Central memory CD8-positive, alpha-beta T cell (primary cell): ENCODE results near the gene MICAL2.

Experiments used
- ATAC-seq: fragments of 150-1000 bp; cut with Tn5 transposase; replicated peaks from 2 replicates; pipeline ENCODE4 v1.10.0; 2022; ENCODE audit warnings: mild to moderate bottlenecking, moderate FRiP score, moderate number of reproducible peaks; ENCODE audit not compliant: poor library complexity, severe bottlenecking; ENCODE audit errors: extremely low read depth
- DNase-seq, 2 donors: peaks; one replicate each; pipeline ENCODE4 v3.0.0; 2021; ENCODE audit warnings: low spot score in 2 of 2
- H3K27ac Mint-ChIP-seq: one replicate; pipeline ENCODE4 v1.8.0; 2022; ENCODE audit warnings: low read depth, mild to moderate bottlenecking, moderate library complexity, mixed read lengths
- H3K27me3 Mint-ChIP-seq: one replicate; pipeline ENCODE4 v1.8.0; 2022; ENCODE audit warnings: mixed read lengths
- H3K36me3 Mint-ChIP-seq: one replicate; pipeline ENCODE4 v1.8.0; 2022; ENCODE audit warnings: mild to moderate bottlenecking, moderate library complexity, mixed read lengths; ENCODE audit not compliant: insufficient read depth
- H3K4me1 Mint-ChIP-seq: one replicate; pipeline ENCODE4 v1.8.0; 2022; ENCODE audit warnings: mixed read lengths
- H3K4me3 Mint-ChIP-seq: one replicate; pipeline ENCODE4 v1.8.0; 2022; ENCODE audit warnings: mild to moderate bottlenecking, moderate library complexity, mixed read lengths
- H3K9me3 Mint-ChIP-seq: one replicate; pipeline ENCODE4 v1.8.0; 2022; ENCODE audit warnings: mixed read lengths

Gene MICAL2

DNA sequence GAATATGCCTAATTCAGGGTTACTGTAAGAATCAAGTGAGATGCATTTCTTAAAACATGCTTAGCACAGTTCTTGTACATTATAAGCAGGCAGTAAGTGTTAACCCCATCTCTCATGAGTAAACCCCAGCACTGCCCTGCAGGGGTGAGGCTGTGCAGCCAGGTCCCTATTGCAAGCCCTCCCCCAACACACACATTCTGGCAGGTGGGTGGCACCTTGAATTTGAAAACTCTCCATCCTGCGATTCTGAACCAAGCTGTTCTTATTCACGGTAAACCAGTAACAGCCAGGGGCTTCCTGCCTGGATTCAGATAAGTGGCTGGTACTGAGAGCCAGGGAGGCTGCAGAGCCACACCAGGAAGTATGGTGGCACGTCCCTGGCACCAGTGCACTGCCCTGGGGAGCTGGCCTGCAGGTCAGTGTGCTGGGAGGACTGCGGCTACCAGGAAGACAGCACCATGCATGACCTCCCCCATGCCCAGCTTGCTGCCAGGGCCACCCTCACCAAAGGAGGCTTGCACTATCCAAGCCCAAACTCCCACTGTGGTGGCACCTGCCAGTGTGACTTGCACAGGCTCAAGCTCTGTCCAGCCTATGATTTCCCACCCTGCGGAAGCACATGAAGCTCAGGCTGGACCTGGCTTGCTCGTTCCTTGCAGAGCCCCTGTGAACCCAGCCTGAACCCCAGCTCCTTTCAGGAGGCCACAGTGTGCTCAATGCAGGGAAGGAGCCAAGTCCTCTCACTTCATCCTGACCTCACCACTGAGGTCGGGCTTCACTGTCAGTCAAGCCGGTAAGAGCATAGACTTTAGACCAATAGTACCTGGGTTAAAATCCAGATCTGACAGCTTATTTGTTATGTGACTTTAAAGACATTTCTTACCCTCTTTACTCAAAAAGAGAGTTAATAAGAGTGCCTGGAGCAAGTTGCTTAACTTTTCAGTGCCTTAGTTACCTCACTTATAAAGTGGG, 88.1 kb downstream of the MICAL2 start:
- ATAC-seq (no peak), DNase-seq (no peak)
- no peaks in the 10 kb centered on the region for H3K27me3 Mint-ChIP-seq
- no peaks in the 10 kb centered on the region for H3K9me3 Mint-ChIP-seq
- H3K4me3 Mint-ChIP-seq = peak overlapping the region; percentile 85
- peaks cover 9% of the 10 kb centered on the region for H3K36me3 Mint-ChIP-seq
- H3K27ac Mint-ChIP-seq = peak overlapping the region; percentile 94
- peaks cover 71% of the 10 kb centered on the region for H3K4me1 Mint-ChIP-seq

DNA sequence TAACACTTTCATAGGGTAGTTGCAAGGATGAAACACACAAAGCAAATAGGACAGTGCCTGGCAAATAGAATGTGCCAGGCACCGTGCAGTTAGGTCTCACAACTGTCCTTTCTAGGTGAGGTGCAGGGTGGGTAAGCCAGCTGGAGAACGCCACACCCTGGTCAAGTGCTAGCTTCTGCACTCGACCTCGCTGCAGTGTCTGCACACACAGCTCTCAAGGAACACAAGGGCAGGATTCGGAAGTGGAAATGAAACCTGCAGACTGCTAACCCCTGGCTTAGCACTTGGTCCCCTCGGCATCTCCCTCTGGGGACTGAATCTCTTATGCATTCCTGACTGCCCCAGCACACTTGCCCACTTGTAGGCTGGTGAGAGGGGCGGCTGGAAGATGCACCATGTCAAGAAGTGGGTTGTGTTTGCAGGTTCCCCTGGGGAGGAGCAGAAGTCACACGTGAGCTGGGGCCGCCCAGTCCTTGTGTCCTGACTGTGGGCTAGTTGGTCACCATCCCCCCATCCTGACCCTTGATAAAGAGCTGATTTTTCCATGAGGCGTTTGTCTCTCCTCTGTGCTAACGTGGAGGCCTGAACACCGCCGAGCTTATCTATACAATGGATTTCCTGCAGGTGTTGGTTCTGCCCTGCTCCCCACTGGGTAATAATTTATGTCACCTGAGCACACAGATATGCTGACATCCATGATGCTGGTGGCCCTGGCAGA, 89.0 kb downstream of the MICAL2 start:
- DNase-seq = no peak
- H3K4me1 Mint-ChIP-seq = peaks cover 70% of the 10 kb centered on the region
- H3K4me3 Mint-ChIP-seq = peak overlapping the region; percentile 85
- no peak for ATAC-seq
- H3K27me3 Mint-ChIP-seq = no peaks in the 10 kb centered on the region
- peak overlapping the region; percentile 94 for H3K27ac Mint-ChIP-seq
- H3K9me3 Mint-ChIP-seq = no peaks in the 10 kb centered on the region
- H3K36me3 Mint-ChIP-seq = peaks cover 11% of the 10 kb centered on the region

DNA sequence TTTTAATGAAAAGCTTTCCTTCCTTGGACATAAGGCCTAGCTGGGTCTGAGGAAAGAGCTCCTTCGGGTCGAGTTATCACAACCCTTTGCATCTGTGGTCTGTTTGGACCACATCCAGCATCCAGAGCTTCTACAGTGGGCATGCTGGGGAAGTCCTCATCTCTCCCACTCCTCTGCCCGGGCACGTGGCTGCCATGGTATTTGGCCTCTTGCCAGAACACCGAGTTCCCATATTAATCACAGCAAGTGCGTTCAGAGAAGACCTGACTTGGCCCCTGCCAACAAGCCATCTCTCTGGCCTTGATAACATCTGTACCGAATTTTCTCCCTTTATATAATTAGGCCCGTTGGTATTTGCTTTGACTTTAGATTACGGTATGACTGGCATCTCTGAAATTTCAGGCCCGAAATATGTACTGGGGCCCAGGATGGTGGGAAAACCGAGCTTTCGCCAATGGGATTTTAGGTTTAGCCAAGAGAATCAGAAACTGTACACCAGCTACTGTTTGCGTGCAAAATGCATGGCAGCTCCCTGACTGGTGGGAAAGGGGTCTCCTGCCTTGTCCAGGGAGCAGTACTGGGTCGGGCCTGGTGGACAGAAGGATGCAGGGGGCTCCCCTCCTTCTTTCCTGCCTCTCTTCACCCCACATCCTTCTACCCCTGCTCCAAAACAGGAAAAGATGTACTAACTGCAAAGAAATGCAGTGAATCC, 90.0 kb downstream of the MICAL2 start:
- H3K36me3 Mint-ChIP-seq = peaks cover 13% of the 10 kb centered on the region

GRCh38 chr11:12200991-12201985, 90.9 kb downstream of the MICAL2 start:
- no peak for DNase-seq
- Mint-ChIP-seq H3K4me3 (no peak overlapping the region), H3K9me3 (no peaks in the 10 kb centered on the region), H3K27ac (no peak overlapping the region), H3K4me1 (peaks cover 68% of the 10 kb centered on the region), H3K36me3 (peaks cover 13% of the 10 kb centered on the region), H3K27me3 (no peaks in the 10 kb centered on the region)
- no peak for ATAC-seq

More for the DNA sequence above, 90.0 kb downstream of the MICAL2 start:
- H3K9me3 Mint-ChIP-seq = no peaks in the 10 kb centered on the region
- peaks cover 67% of the 10 kb centered on the region for H3K4me1 Mint-ChIP-seq
- no peaks in the 10 kb centered on the region for H3K27me3 Mint-ChIP-seq
- H3K27ac Mint-ChIP-seq = no peak overlapping the region
- H3K4me3 Mint-ChIP-seq = no peak overlapping the region
- ATAC-seq (no peak), DNase-seq (no peak)

- H3K27ac Mint-ChIP-seq = no peak overlapping the region
- DNase-seq (no peak), ATAC-seq (no peak)
- peaks cover 64% of the 10 kb centered on the region for H3K4me1 Mint-ChIP-seq
- H3K27me3 Mint-ChIP-seq = no peaks in the 10 kb centered on the region
- no peak overlapping the region for H3K4me3 Mint-ChIP-seq
- H3K9me3 Mint-ChIP-seq = no peaks in the 10 kb centered on the region
- H3K36me3 Mint-ChIP-seq = peaks cover 17% of the 10 kb centered on the region
Measured at GRCh38 chr11:12202661-12203310, 92.4 kb downstream of the MICAL2 start.

DNA sequence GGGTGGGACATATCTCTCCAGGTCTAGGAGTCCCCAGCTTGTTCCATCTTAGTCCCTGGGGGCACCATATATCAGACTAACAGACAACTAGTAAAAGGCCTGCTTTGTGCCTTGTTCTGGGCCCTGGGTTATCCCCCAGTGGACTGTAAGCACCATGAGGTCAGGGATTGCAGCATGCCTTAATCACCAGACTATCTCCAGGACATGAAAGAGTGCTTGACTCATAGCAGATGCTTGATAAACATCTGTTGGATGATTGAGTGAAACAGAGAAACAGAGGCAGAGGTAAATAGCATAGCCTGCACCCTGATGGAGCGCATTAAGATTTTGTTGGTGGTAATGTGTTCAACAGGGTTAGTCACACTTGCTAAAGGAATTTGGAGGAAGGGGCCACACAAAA, 94.1 kb downstream of the MICAL2 start:
- DNase-seq (no peak), ATAC-seq (no peak)
- Mint-ChIP-seq H3K4me1 (peaks cover 53% of the 10 kb centered on the region), H3K9me3 (no peaks in the 10 kb centered on the region), H3K36me3 (peaks cover 15% of the 10 kb centered on the region), H3K27me3 (no peaks in the 10 kb centered on the region), H3K27ac (peak overlapping the region; percentile 49), H3K4me3 (no peak overlapping the region)

DNA sequence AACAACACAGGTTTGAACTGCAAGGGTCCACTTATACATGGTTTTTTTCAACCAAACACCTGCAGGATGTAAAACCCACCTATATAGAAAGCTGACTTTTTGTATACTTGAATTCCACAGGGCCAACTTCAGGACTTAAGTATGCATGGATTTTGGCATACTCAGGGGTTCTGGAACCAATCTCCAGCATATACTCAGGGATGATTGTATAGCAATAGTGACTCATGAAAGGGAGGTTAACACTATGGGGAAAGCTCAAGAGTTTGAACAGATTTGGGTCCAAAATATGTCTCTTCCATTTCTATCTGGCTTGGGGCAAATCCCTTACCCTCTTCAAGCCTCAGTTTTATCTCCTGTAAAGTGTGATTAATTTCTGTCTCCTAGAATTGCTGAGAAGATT, 94.9 kb downstream of the MICAL2 start:
- Mint-ChIP-seq H3K9me3 (no peaks in the 10 kb centered on the region), H3K4me3 (no peak overlapping the region), H3K36me3 (peaks cover 16% of the 10 kb centered on the region), H3K27ac (no peak overlapping the region), H3K27me3 (no peaks in the 10 kb centered on the region), H3K4me1 (peaks cover 48% of the 10 kb centered on the region)
- ATAC-seq (no peak), DNase-seq (no peak)

- peaks cover 25% of the 10 kb centered on the region for H3K36me3 Mint-ChIP-seq
- ATAC-seq (no peak), DNase-seq (no peak)
- H3K9me3 Mint-ChIP-seq = no peaks in the 10 kb centered on the region
- peaks cover 48% of the 10 kb centered on the region for H3K4me1 Mint-ChIP-seq
- no peaks in the 10 kb centered on the region for H3K27me3 Mint-ChIP-seq
- H3K27ac Mint-ChIP-seq = peak overlapping the region; percentile 55
- no peak overlapping the region for H3K4me3 Mint-ChIP-seq
Measured at GRCh38 chr11:12206529-12206928, 96.1 kb downstream of the MICAL2 start.

- DNase-seq (no peak), ATAC-seq (no peak)
- Mint-ChIP-seq H3K4me1 (peaks cover 47% of the 10 kb centered on the region), H3K9me3 (no peaks in the 10 kb centered on the region), H3K27me3 (no peaks in the 10 kb centered on the region), H3K27ac (peak overlapping the region; percentile 38), H3K4me3 (no peak overlapping the region), H3K36me3 (peaks cover 33% of the 10 kb centered on the region)
Measured at GRCh38 chr11:12207384-12208150, 97.2 kb downstream of the MICAL2 start.

GRCh38 chr11:12209096-12209495, 98.7 kb downstream of the MICAL2 start:
- H3K4me3 Mint-ChIP-seq = no peak overlapping the region
- no peaks in the 10 kb centered on the region for H3K27me3 Mint-ChIP-seq
- H3K27ac Mint-ChIP-seq = peak overlapping the region; percentile 38
- no peak for ATAC-seq
- peaks cover 43% of the 10 kb centered on the region for H3K36me3 Mint-ChIP-seq
- DNase-seq = no peak
- H3K4me1 Mint-ChIP-seq = peaks cover 35% of the 10 kb centered on the region
- no peaks in the 10 kb centered on the region for H3K9me3 Mint-ChIP-seq

- Mint-ChIP-seq H3K36me3 (peaks cover 46% of the 10 kb centered on the region), H3K9me3 (no peaks in the 10 kb centered on the region), H3K4me1 (peaks cover 32% of the 10 kb centered on the region), H3K27me3 (no peaks in the 10 kb centered on the region), H3K27ac (no peak overlapping the region), H3K4me3 (no peak overlapping the region)
- DNase-seq = no peak
- no peak for ATAC-seq
Measured at GRCh38 chr11:12210200-12210599, 99.8 kb downstream of the MICAL2 start.
